ENCODE results near the gene PLCG2.

PLCG2 gene

GRCh38 chr16:81939164-81940056 lies 160.3 kb downstream of the PLCG2 start:
- Histone ChIP-seq H3K79me2 (ENCODE audit: low read length) (no peaks in the 10 kb centered on the region), H3K36me3 (replicated peaks; ENCODE audit: low read depth, low read length) (peaks cover 72% of the 10 kb centered on the region), H4K20me1 (ENCODE audit: insufficient read depth, low read length) (no peaks in the 10 kb centered on the region), H3K9me3 (ENCODE audit: insufficient read depth, low read length) (no peaks in the 10 kb centered on the region), H3K27me3 (ENCODE audit: low read depth, low read length) (no peaks in the 10 kb centered on the region), H3K4me3 (ENCODE audit: low read length) (no peak overlapping the region), H3K9ac (ENCODE audit: low read length) (no peak overlapping the region), H3K27ac (ENCODE audit: low read length) (no peak overlapping the region), H2AFZ (ENCODE audit: low read depth, low read length) (no peak overlapping the region), H3K4me1 (ENCODE audit: low read length) (no peaks in the 10 kb centered on the region), H3K4me2 (ENCODE audit: low read length) (no peak overlapping the region)
- TF ChIP-seq EZH2phosphoT487 (IDR thresholded peaks at IDR 0.05; ENCODE audit: low read depth) (no peak), CTCF (IDR thresholded peaks at IDR 0.05; ENCODE audit: low read depth, low read length) (no peak)

- Histone ChIP-seq H4K20me1 (ENCODE audit: insufficient read depth, low read length) (no peaks in the 10 kb centered on the region), H3K9ac (ENCODE audit: low read length) (no peak overlapping the region), H3K27ac (ENCODE audit: low read length) (no peak overlapping the region), H2AFZ (ENCODE audit: low read depth, low read length) (no peak overlapping the region), H3K4me2 (ENCODE audit: low read length) (no peak overlapping the region), H3K27me3 (ENCODE audit: low read depth, low read length) (no peaks in the 10 kb centered on the region), H3K79me2 (ENCODE audit: low read length) (no peaks in the 10 kb centered on the region), H3K9me3 (ENCODE audit: insufficient read depth, low read length) (no peaks in the 10 kb centered on the region), H3K4me3 (ENCODE audit: low read length) (no peak overlapping the region), H3K36me3 (replicated peaks; ENCODE audit: low read depth, low read length) (peaks cover 69% of the 10 kb centered on the region), H3K4me1 (ENCODE audit: low read length) (no peaks in the 10 kb centered on the region)
- TF ChIP-seq CTCF (IDR thresholded peaks at IDR 0.05; ENCODE audit: low read depth, low read length), result peak; percentile 42
- TF ChIP-seq EZH2phosphoT487 (IDR thresholded peaks at IDR 0.05; ENCODE audit: low read depth), result no peak
Measured at GRCh38 chr16:81940781-81941560, 161.9 kb downstream of the PLCG2 start.

GRCh38 chr16:81942007-81942601 lies 163.0 kb downstream of the PLCG2 start:
- TF ChIP-seq CTCF (IDR thresholded peaks at IDR 0.05; ENCODE audit: low read depth, low read length) (no peak), EZH2phosphoT487 (IDR thresholded peaks at IDR 0.05; ENCODE audit: low read depth) (no peak)
- H3K4me1 ChIP-seq (ENCODE audit: low read length), result no peaks in the 10 kb centered on the region
- no peak overlapping the region for H2AFZ ChIP-seq (ENCODE audit: low read depth, low read length)
- H3K9me3 ChIP-seq (ENCODE audit: insufficient read depth, low read length), result no peaks in the 10 kb centered on the region
- peaks cover 69% of the 10 kb centered on the region for H3K36me3 ChIP-seq (replicated peaks; ENCODE audit: low read depth, low read length)
- H3K4me3 ChIP-seq (ENCODE audit: low read length), result no peak overlapping the region
- H3K9ac ChIP-seq (ENCODE audit: low read length), result no peak overlapping the region
- no peak overlapping the region for H3K4me2 ChIP-seq (ENCODE audit: low read length)
- H3K27me3 ChIP-seq (ENCODE audit: low read depth, low read length), result no peaks in the 10 kb centered on the region
- H4K20me1 ChIP-seq (ENCODE audit: insufficient read depth, low read length), result no peaks in the 10 kb centered on the region
- no peak overlapping the region for H3K27ac ChIP-seq (ENCODE audit: low read length)
- no peaks in the 10 kb centered on the region for H3K79me2 ChIP-seq (ENCODE audit: low read length)

- TF ChIP-seq EZH2phosphoT487 (IDR thresholded peaks at IDR 0.05; ENCODE audit: low read depth), result no peak
- H3K36me3 ChIP-seq (replicated peaks; ENCODE audit: low read depth, low read length), result peaks cover 85% of the 10 kb centered on the region
- H3K4me2 ChIP-seq (ENCODE audit: low read length), result no peak overlapping the region
Measured at GRCh38 chr16:81945665-81946064, 166.6 kb downstream of the PLCG2 start.

More at GRCh38 chr16:81945665-81946064, 166.6 kb downstream of the PLCG2 start:
- no peak overlapping the region for H2AFZ ChIP-seq (ENCODE audit: low read depth, low read length)
- H4K20me1 ChIP-seq (ENCODE audit: insufficient read depth, low read length), result no peaks in the 10 kb centered on the region
- H3K9me3 ChIP-seq (ENCODE audit: insufficient read depth, low read length), result no peaks in the 10 kb centered on the region
- no peaks in the 10 kb centered on the region for H3K27me3 ChIP-seq (ENCODE audit: low read depth, low read length)
- no peak overlapping the region for H3K4me3 ChIP-seq (ENCODE audit: low read length)
- H3K9ac ChIP-seq (ENCODE audit: low read length), result no peak overlapping the region
- no peaks in the 10 kb centered on the region for H3K4me1 ChIP-seq (ENCODE audit: low read length)
- no peaks in the 10 kb centered on the region for H3K79me2 ChIP-seq (ENCODE audit: low read length)
- no peak overlapping the region for H3K27ac ChIP-seq (ENCODE audit: low read length)

Data from OCI-LY3 (cell line).